ENCODE data around the gene ZNF438.

ZNF438 gene

DNA sequence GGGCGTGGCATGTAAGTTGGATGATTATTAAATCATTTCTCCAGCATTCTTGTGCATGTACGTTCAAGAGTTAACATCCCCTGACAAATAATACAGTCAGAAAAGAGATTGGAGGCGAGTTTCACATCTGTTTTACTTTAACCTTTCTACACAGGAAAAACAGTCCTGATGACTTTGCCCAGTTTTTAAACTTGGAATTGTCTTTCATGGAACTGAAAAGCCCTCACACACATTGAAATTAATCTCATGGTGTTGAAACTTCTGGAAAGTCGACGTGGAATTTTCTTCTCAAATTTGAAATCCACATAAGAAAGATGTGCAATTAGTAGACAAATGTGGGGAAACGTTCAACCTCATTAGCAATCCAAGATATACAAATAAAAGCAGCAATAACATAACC lies 31.2 kb upstream of the ZNF438 start:
- no peak for TF ChIP-seq REST (IDR thresholded peaks at IDR 0.05; ENCODE audit: low read depth)
- TF ChIP-seq TAF1 (IDR thresholded peaks at IDR 0.05; ENCODE audit: low read depth) = no peak
- TF ChIP-seq FOXM1 (IDR thresholded peaks at IDR 0.05; ENCODE audit: borderline replicate concordance, low read depth) = no peak
- TF ChIP-seq TCF12 (IDR thresholded peaks at IDR 0.05; ENCODE audit: low read depth) = no peak
- no peak for TF ChIP-seq ZBTB7A (IDR thresholded peaks at IDR 0.05; ENCODE audit: low read depth)
- no peak for TF ChIP-seq RAD21 (IDR thresholded peaks at IDR 0.05; ENCODE audit: low read depth)

- TF ChIP-seq EP300 (IDR thresholded peaks at IDR 0.05; ENCODE audit: borderline replicate concordance) = no peak
- no peak for TF ChIP-seq TCF12 (IDR thresholded peaks at IDR 0.05; ENCODE audit: low read depth)
- no peak for TF ChIP-seq MAX (IDR thresholded peaks at IDR 0.05)
Measured at GRCh38 chr10:31061941-31062340, 30.3 kb upstream of the ZNF438 start.

- TF ChIP-seq FOXM1 (IDR thresholded peaks at IDR 0.05; ENCODE audit: borderline replicate concordance, low read depth) (no peak), TEAD4 (IDR thresholded peaks at IDR 0.05) (no peak), TCF12 (IDR thresholded peaks at IDR 0.05; ENCODE audit: low read depth) (no peak), MAX (IDR thresholded peaks at IDR 0.05) (no peak), REST (IDR thresholded peaks at IDR 0.05; ENCODE audit: low read depth) (no peak), EP300 (IDR thresholded peaks at IDR 0.05; ENCODE audit: borderline replicate concordance) (no peak), ZBTB7A (IDR thresholded peaks at IDR 0.05; ENCODE audit: low read depth) (no peak), EGR1 (IDR thresholded peaks at IDR 0.05) (no peak), YY1 (IDR thresholded peaks at IDR 0.05; ENCODE audit: low read depth) (no peak), TAF1 (IDR thresholded peaks at IDR 0.05; ENCODE audit: low read depth) (no peak), CREB1 (IDR thresholded peaks at IDR 0.05; ENCODE audit: low read depth) (no peak), CEBPB (IDR thresholded peaks at IDR 0.05) (no peak)
- TF ChIP-seq, protein P1, sequence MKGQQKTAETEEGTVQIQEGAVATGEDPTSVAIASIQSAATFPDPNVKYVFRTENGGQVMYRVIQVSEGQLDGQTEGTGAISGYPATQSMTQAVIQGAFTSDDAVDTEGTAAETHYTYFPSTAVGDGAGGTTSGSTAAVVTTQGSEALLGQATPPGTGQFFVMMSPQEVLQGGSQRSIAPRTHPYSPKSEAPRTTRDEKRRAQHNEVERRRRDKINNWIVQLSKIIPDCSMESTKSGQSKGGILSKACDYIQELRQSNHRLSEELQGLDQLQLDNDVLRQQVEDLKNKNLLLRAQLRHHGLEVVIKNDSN (IDR thresholded peaks at IDR 0.05) = no peak
Measured at GRCh38 chr10:31058795-31059703, 27.4 kb upstream of the ZNF438 start.

GRCh38 chr10:31055573-31056251 lies 24.0 kb upstream of the ZNF438 start:
- TF ChIP-seq CEBPB (IDR thresholded peaks at IDR 0.05) = no peak
- TF ChIP-seq CREB1 (IDR thresholded peaks at IDR 0.05; ENCODE audit: low read depth) = no peak
- no peak for TF ChIP-seq EGR1 (IDR thresholded peaks at IDR 0.05)
- TF ChIP-seq REST (IDR thresholded peaks at IDR 0.05; ENCODE audit: low read depth) = no peak
- no peak for TF ChIP-seq TEAD4 (IDR thresholded peaks at IDR 0.05)
- TF ChIP-seq TCF12 (IDR thresholded peaks at IDR 0.05; ENCODE audit: low read depth) = no peak
- TF ChIP-seq NFIC (IDR thresholded peaks at IDR 0.05) = no peak
- no peak for TF ChIP-seq ZBTB7A (IDR thresholded peaks at IDR 0.05; ENCODE audit: low read depth)

DNA sequence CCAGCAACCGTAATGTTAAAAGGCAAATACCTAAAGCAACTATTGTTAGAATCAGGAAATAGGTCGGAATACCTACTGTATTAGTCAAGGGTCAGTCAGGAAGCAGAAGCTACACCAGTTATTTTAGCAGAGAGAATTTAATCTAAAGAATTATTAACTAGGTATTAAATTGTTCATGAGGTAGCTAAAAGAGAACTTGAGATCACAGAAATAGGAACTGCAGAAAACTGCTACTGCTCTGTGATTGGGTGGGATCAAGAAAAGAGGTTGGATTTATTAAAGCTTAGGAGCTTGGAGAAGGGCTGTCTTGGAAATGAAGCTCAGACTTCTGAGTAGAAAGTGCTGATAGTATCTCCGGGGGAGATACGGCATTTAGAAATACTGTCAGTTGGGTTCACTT lies 20.0 kb upstream of the ZNF438 start:
- no peak for TF ChIP-seq TCF12 (IDR thresholded peaks at IDR 0.05; ENCODE audit: low read depth)
- no peak for TF ChIP-seq RAD21 (IDR thresholded peaks at IDR 0.05; ENCODE audit: low read depth)
- TF ChIP-seq TAF1 (IDR thresholded peaks at IDR 0.05; ENCODE audit: low read depth) = no peak
- no peak for TF ChIP-seq CEBPB (IDR thresholded peaks at IDR 0.05)
- TF ChIP-seq TEAD4 (IDR thresholded peaks at IDR 0.05) = no peak
- no peak for TF ChIP-seq EGR1 (IDR thresholded peaks at IDR 0.05)
- TF ChIP-seq NFIC (IDR thresholded peaks at IDR 0.05) = no peak
- no peak for TF ChIP-seq REST (IDR thresholded peaks at IDR 0.05; ENCODE audit: low read depth)

All from Ishikawa (cell line).